Pancreas (tissue), 10 donors: Measurements from ENCODE around the gene RHOB. TPM values are rescaled to one million over a fixed set of nuclear protein-coding genes. Genes with fewer than 3 reads are reported as not detected.
"Not testable (repeated sequence)": the region's sequence is repeated elsewhere in the genome, so short reads cannot be mapped to it uniquely, and the experiment has no call there.

Source experiments
- ATAC-seq, 4 donors: fragments of 200-7000 bp; cut with Tn5 transposase; one replicate each; pipeline versions ENCODE4 v1.8.0 to v1.9.1; 2020; ENCODE audit warnings: mild to moderate bottlenecking in 4 of 4, moderate library complexity in 4 of 4
- DNase-seq, 6 donors: peaks; one replicate each; pipeline ENCODE4 v3.0.0-alpha.2; 2020
- FAIRE-seq: peaks from 2 replicates; lab custom pipeline; 2012; peaks lifted over from hg19 to GRCh38; lab: Jason Lieb, UNC
- H3K27ac ChIP-seq, 4 donors: fragments of 200-600 bp; sonication (generic); 1 replicate in 3 of 4; 2 replicates in 1 of 4; pipeline versions ENCODE4 v1.5.0 to v1.8.0; 2020
- H3K27me3 ChIP-seq, 4 donors: fragments of 200-600 bp; one replicate each; pipeline ENCODE4 v1.8.0; 2021
- H3K36me3 ChIP-seq, 3 donors: fragments of 200-600 bp; sonication (generic) in 1 of 3; one replicate each; pipeline versions ENCODE4 v1.5.0 to v1.8.0; 2020 to 2021
- H3K4me1 ChIP-seq, 3 donors: fragments of 200-600 bp; one replicate each; pipeline ENCODE4 v1.8.0; 2021
- H3K4me3 ChIP-seq, 4 donors: fragments of 200-600 bp; sonication (generic) in 2 of 4; one replicate each; pipeline versions ENCODE4 v1.5.0 to v1.8.0; 2020 to 2021
- H3K9me3 ChIP-seq, 4 donors: fragments of 200-600 bp; one replicate each; pipeline ENCODE4 v1.8.0; 2021
- CTCF ChIP-seq, 4 donors: fragments of 200-600 bp; sonication (generic) in 3 of 4; IDR thresholded peaks; one replicate each; pipeline versions ENCODE4 v1.5.0 to v1.8.0; 2021; ENCODE audit warnings: antibody characterized with exemption in 4 of 4
- WGBS, 2 donors: extraction: QIAGEN DNeasy Blood & Tissue Kit; methylation state at CpG; one replicate each; pipeline ENCODE4 v1.1.7; 2013; 5-methylcytosine and 5-hydroxymethylcytosine counted together
- intact Hi-C, 3 donors: fragments of 100-400 bp; cut with DNase I; formaldehyde crosslinking; loops; one replicate each; pipeline versions ENCODE4 v1.11.1 to v1.14.2; 2022
- polyA plus RNA-seq, 2 donors: library from polyadenylated mRNA; stranded (reverse); fragments of 200-250 nt; gene quantifications; one replicate each; pipeline ENCODE4 v1.2.3, GENCODE V29; 2013
- total RNA-seq, 6 donors: library from RNA; stranded (reverse); fragmentation: NEBNext Ultra II Directional in 4 of 6; extraction: Animal tissue kit (Norgen Biotek cat#: 25700) in 4 of 6; gene quantifications; one replicate each; pipeline versions ENCODE4 v1.2.1 to v1.2.4, GENCODE V29; 2021 to 2023
- donor health status: healthy with polysubstance abuse.
- donor health status: DM: no; HTN: no; CAD: no; lungs with moderate emphysema.
- donor health status: DM: no; HTN: no; CAD: no.
- donor health status: control.
- donor health status: control.
- donor health status: Bipolar disorder and iron deficiency.
- donor health status: DM: yes; HTN: yes; CAD: no.
- donor health status: DM: no; HTN: no; CAD: no.
- donor health status: DM: no; HTN: no; CAD: no.
- donor health status: DM: yes; HTN: yes; CAD: no.

The RHOB gene
- total and polyA plus RNA-seq, 8 donors = 27.5 to 98.5 (median 56.5) TPM

- no peaks in the 10 kb centered on the region for H3K27me3 ChIP-seq
- intact Hi-C loops = no loop called here
- H3K27ac ChIP-seq = no peak overlapping the region
- H3K9me3 ChIP-seq = no peaks in the 10 kb centered on the region
- ATAC-seq (no peak), FAIRE-seq (no peak), DNase-seq (no peak)
- TF ChIP-seq CTCF (IDR thresholded peaks at IDR 0.05) = no peak
- no peaks in the 10 kb centered on the region for H3K4me1 ChIP-seq
- H3K36me3 ChIP-seq = no peaks in the 10 kb centered on the region
- H3K4me3 ChIP-seq = no peak overlapping the region
- WGBS, 2 donors = 72 to 84% methylated on average over 5 of the region's 5 CpGs
Measured at GRCh38 chr2:20410556-20411277, 36.2 kb upstream of the RHOB start.

GRCh38 chr2:20411361-20411894, 35.4 kb upstream of the RHOB start:
- no peaks in the 10 kb centered on the region for H3K27me3 ChIP-seq
- DNase-seq (peak; percentile 69 to 91 (median 86)), FAIRE-seq (no peak), ATAC-seq (peak; percentile 94 to 100 (median 100))
- no peak overlapping the region for H3K27ac ChIP-seq
- TF ChIP-seq CTCF (IDR thresholded peaks at IDR 0.05) = peak; percentile 70 to 76 (median 73)
- no peaks in the 10 kb centered on the region for H3K9me3 ChIP-seq
- WGBS, 2 donors = 13 to 14% methylated on average over 3 of the region's 3 CpGs
- no peaks in the 10 kb centered on the region for H3K36me3 ChIP-seq
- H3K4me3 ChIP-seq = no peak overlapping the region
- no peaks in the 10 kb centered on the region for H3K4me1 ChIP-seq
- intact Hi-C loops = no loop called here

GRCh38 chr2:20414806-20415205, 32.1 kb upstream of the RHOB start:
- intact Hi-C loops = no loop called here
- FAIRE-seq (no peak), ATAC-seq (no peak), DNase-seq (no peak)
- Histone ChIP-seq H3K9me3 (no peaks in the 10 kb centered on the region), H3K4me1 (no peaks in the 10 kb centered on the region), H3K4me3 (no peak overlapping the region), H3K27ac (no peak overlapping the region), H3K36me3 (no peaks in the 10 kb centered on the region), H3K27me3 (no peaks in the 10 kb centered on the region)
- WGBS, 2 donors = 71 to 93% methylated on average over 3 of the region's 3 CpGs
- no peak for TF ChIP-seq CTCF (IDR thresholded peaks at IDR 0.05)

- no peak for ATAC-seq
- H3K4me1 ChIP-seq = no peaks in the 10 kb centered on the region
- no peaks in the 10 kb centered on the region for H3K9me3 ChIP-seq
- TF ChIP-seq CTCF (IDR thresholded peaks at IDR 0.05) = no peak
- WGBS, 2 donors = 62 to 65% methylated on average over 2 of the region's 2 CpGs
- intact Hi-C loops = no loop called here
- H3K4me3 ChIP-seq = no peak overlapping the region
- no peaks in the 10 kb centered on the region for H3K27me3 ChIP-seq
- H3K27ac ChIP-seq = no peak overlapping the region
- FAIRE-seq = no peak
- no peak for DNase-seq
- H3K36me3 ChIP-seq = no peaks in the 10 kb centered on the region
Measured at GRCh38 chr2:20415511-20415918, 31.4 kb upstream of the RHOB start.

GRCh38 chr2:20416723-20417122, 30.2 kb upstream of the RHOB start:
- Histone ChIP-seq H3K27me3 (no peaks in the 10 kb centered on the region), H3K9me3 (no peaks in the 10 kb centered on the region), H3K4me3 (no peak overlapping the region), H3K36me3 (no peaks in the 10 kb centered on the region), H3K4me1 (peaks cover 1 to 10% (median 4%) of the 10 kb centered on the region in 3 donors), H3K27ac (no peak overlapping the region)
- FAIRE-seq = no peak
- intact Hi-C loops = no loop called here
- no peak for TF ChIP-seq CTCF (IDR thresholded peaks at IDR 0.05)
- WGBS, 2 donors = 76 to 94% methylated on average over 1 of the region's 1 CpG
- no peak for DNase-seq
- ATAC-seq = no peak

GRCh38 chr2:20417230-20417821, 29.5 kb upstream of the RHOB start:
- H3K4me3 ChIP-seq, H3K27me3 ChIP-seq, H3K36me3 ChIP-seq, FAIRE-seq, DNase-seq, intact Hi-C loops, H3K27ac ChIP-seq, H3K9me3 ChIP-seq, ATAC-seq: not testable (repeated sequence)
- 90 to 98% methylated on average over 5 of the region's 5 CpGs for WGBS, 2 donors
- H3K4me1 ChIP-seq = peaks cover 7 to 16% (median 9%) of the 10 kb centered on the region in 3 donors
